K562 (cell line): ENCODE data around the gene CHRDL2.

Experiments used
- CHD1 ChIP-seq: fragments of 200-600 bp; sonication (generic); IDR thresholded peaks from one replicate; pipeline ENCODE4 v1.6.1; 2012; ENCODE audit warnings: mild to moderate bottlenecking, moderate library complexity, low read length, inconsistent platforms
- HDAC2 ChIP-seq: fragments of 450-650 bp; IDR thresholded peaks from 2 replicates; pipeline ENCODE4 v1.6.1; 2016; ENCODE audit warnings: mild to moderate bottlenecking
- MAX ChIP-seq: sonication (generic); formaldehyde crosslinking; IDR thresholded peaks from 2 replicates; pipeline ENCODE4 v1.9.0; 2022; ENCODE audit warnings: mild to moderate bottlenecking, missing genetic modification reagents
- NFRKB ChIP-seq: fragments of 450-650 bp; IDR thresholded peaks from 2 replicates; pipeline ENCODE4 v1.6.1; 2016; ENCODE audit warnings: low read depth
- RCOR1 ChIP-seq, 2 experiments: IDR thresholded peaks; 2 replicates each; pipeline ENCODE4 v1.6.1; 2012; ENCODE audit warnings: low read depth in 2 of 2, low read length in 2 of 2, borderline replicate concordance in 1 of 2, improper control_type of control experiment in 1 of 2
- REST ChIP-seq, 2 experiments: fragments of 450-650 bp; formaldehyde crosslinking in 1 of 2; IDR thresholded peaks; 2 replicates each; pipeline versions ENCODE4 v1.4.0 to v1.6.1; 2014 to 2020; ENCODE audit warnings: mild to moderate bottlenecking in 2 of 2, borderline replicate concordance in 1 of 2, low read depth in 1 of 2
- RHOXF2B ChIP-seq: fragments of 250-450 bp; sonication (Bioruptor Pico); conservative IDR thresholded peaks from 2 replicates; pipeline ENCODE4 v1.5.1; 2021
- SMAD4 ChIP-seq: fragments of 250-450 bp; sonication (Bioruptor Pico); conservative IDR thresholded peaks from 2 replicates; pipeline ENCODE4 v1.8.0; 2021; ENCODE audit warnings: inconsistent platforms, mild to moderate bottlenecking, moderate library complexity
- SMARCA4 ChIP-seq: fragments of 450-650 bp; IDR thresholded peaks from 2 replicates; pipeline ENCODE4 v1.6.1; 2016
- SNRNP70 ChIP-seq: fragments of 200-400 bp; formaldehyde crosslinking; optimal IDR thresholded peaks from 2 replicates; pipeline ENCODE3; 2017; ENCODE audit warnings: low read depth, low read length
- TARDBP ChIP-seq: fragments of 450-650 bp; IDR thresholded peaks from 2 replicates; pipeline ENCODE4 v1.6.1; 2016
- TF ChIP-seq, protein P1 (sequence below), 3 experiments: IDR thresholded peaks in 2 of 3; conservative IDR thresholded peaks in 1 of 3; 2 replicates each; pipeline ENCODE4 v1.5.1; 2011 to 2012; ENCODE audit warnings: low read length in 3 of 3, mild to moderate bottlenecking in 3 of 3, control low read depth in 2 of 3, improper control_type of control experiment in 1 of 3, inconsistent platforms in 1 of 3, low read depth in 1 of 3, mixed read lengths in 1 of 3, moderate library complexity in 1 of 3; ENCODE audit not compliant: insufficient read depth in 2 of 3

- no peak for TF ChIP-seq RHOXF2B
- no peak for TF ChIP-seq REST (IDR thresholded peaks at IDR 0.05; ENCODE audit: borderline replicate concordance)
- TF ChIP-seq REST (CRISPR knock-in tag; IDR thresholded peaks at IDR 0.05; ENCODE audit: low read depth): no peak
- no peak for TF ChIP-seq HDAC2
- no peak for TF ChIP-seq SNRNP70
- TF ChIP-seq TARDBP: no peak
- TF ChIP-seq, protein P1, sequence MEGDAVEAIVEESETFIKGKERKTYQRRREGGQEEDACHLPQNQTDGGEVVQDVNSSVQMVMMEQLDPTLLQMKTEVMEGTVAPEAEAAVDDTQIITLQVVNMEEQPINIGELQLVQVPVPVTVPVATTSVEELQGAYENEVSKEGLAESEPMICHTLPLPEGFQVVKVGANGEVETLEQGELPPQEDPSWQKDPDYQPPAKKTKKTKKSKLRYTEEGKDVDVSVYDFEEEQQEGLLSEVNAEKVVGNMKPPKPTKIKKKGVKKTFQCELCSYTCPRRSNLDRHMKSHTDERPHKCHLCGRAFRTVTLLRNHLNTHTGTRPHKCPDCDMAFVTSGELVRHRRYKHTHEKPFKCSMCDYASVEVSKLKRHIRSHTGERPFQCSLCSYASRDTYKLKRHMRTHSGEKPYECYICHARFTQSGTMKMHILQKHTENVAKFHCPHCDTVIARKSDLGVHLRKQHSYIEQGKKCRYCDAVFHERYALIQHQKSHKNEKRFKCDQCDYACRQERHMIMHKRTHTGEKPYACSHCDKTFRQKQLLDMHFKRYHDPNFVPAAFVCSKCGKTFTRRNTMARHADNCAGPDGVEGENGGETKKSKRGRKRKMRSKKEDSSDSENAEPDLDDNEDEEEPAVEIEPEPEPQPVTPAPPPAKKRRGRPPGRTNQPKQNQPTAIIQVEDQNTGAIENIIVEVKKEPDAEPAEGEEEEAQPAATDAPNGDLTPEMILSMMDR (IDR thresholded peaks at IDR 0.05 in 2 of 3, conservative IDR thresholded peaks at IDR 0.05 in 1 of 3; ENCODE audit: insufficient read depth in 2 of 3, low read depth in 1 of 3, low read length in 3 of 3): no peak
- TF ChIP-seq MAX (CRISPR knock-in tag): no peak
- no peak for TF ChIP-seq RCOR1 (IDR thresholded peaks at IDR 0.05; ENCODE audit: borderline replicate concordance in 1 of 2, low read depth in 2 of 2, low read length in 2 of 2)
- no peak for TF ChIP-seq CHD1
- TF ChIP-seq NFRKB: no peak
- no peak for TF ChIP-seq SMARCA4
- TF ChIP-seq SMAD4 (CRISPR knock-in tag): no peak
These were observed 83.8 kb downstream of the CHRDL2 start for GRCh38 chr11:74647404-74647803.
